HG02973 (cell line): Measurements from ENCODE around the gene AZIN2.
"Not testable (repeated sequence)": the region's sequence is repeated elsewhere in the genome, so short reads cannot be mapped to it uniquely, and the experiment has no call there.

Source experiments
- ATAC-seq: cut with Tn5 transposase; IDR thresholded peaks from one replicate; pipeline ENCODE4 v1.9.1; 2021; ENCODE audit warnings: moderate library complexity; ENCODE audit not compliant: unreplicated experiment

The AZIN2 gene

DNA sequence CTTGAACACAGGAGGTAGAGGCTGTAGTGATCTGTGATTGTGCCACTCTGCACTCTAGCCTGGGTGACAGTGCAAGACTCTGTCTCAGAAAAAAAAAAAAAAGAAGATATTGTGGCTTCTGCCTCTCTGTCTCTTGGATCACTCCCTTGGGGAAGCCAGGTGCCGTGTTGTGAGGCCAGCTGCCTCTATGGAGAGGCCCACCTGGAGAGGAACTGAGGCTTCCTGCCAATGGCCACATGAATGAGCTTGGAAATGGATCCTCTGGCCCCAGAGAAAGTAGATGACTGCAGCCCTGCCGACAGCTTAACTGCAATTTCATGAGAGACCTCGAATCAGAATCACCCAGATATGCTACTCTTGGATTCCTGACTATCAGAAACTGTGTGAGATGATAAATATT is 24.5 kb upstream of the AZIN2 start:
- ATAC-seq: no peak

DNA sequence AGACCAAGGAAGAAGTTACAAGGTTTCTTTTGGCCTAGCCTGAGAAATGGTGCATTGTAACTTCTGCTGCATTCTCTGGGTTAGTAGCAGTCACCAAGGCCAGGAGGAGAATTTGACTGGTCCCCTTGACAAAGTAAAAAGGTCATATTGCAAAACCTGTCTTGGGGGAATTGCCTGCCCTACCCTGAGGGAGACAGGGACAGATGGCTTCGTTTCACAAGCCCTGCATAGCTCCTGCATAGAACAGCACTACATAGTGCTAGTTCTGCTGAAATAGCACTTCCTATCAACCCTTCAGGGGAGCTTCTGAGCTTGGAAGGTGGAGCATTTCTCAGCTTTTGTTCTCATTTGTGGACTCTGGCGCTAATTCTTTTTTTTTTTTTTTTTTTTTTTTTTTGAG is 23.9 kb upstream of the AZIN2 start:
- ATAC-seq: no peak

DNA sequence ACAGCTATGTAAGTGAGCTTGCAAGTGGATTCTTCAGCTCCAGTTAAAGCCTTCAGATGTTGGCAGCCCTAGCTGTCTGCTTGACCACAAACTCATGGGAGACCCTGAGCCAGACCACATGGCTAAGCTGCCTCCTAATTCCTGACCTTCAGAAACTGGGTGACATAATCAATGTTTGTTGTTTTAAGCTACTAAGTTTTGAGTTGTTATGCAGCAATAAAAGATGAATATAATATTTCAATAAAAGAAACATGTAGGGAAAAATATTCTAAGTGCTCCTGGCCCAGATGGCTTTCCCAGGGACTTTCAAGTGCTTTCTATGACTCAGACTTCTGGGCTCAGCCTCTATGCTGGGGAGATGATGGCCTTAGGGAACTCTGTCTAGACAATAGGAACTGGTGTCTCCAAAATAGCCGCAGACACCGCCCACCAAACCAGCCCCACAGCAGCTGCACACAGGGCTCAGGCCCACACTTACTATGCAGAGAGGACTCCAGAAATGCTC is 20.3 kb upstream of the AZIN2 start:
- no peak for ATAC-seq

DNA sequence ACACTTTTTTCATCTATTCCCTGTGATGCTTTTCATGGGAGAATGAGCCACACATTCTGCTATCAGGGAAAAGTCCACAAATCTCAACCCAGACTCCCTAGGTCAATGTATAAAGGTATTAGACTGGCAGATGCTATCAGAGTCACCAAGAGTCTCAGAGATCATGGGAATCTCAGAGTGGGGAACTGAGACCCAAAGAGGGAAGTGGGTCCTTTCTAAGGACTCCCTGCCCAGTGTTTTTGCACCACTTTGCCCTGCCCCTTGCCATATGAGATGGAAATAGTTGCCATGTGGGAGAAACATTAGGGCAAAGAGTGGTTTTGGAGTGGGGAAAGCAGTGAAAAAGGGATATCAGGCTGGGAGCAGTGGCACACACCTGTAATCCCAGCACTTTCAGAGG is 19.1 kb upstream of the AZIN2 start:
- ATAC-seq: no peak

DNA sequence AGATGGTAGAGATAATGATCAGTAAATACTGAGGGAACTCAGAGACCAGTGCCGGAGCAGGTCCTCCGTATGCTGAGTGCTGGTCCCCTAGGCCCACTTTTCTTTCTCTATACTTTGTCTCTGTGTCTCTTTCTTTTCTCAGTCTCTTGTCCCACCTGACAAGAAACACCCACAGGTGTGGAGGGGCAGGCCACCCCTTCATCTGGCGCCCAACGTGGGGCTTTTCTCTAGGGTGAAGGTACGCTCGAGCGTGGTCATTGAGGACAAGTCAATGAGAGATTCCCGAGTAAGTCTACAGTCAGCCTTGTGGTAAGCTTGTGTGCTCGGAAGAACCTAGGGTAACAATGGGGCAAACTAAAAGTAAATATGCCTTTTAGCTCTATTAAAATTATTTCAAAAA is 16.7 kb upstream of the AZIN2 start:
- ATAC-seq: not testable (repeated sequence)

DNA sequence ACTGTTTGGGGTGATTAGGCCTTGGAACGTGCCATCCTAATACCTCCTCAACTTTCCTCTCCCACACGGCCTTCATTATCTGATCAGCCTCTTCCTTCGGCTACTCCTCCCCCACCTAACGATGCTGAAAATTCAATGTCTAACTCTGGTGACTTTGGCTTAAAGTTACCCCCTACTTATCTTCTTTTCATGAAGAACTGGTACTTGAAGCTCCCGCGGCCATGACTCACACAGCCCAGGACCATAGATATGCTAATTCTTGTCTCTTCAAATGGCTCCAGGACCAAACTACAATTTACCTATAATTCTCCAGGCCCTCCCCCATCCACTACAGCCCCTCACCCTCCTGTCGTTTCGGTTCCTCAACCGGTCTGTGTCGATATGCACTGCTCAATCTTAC is 15.7 kb upstream of the AZIN2 start:
- no peak for ATAC-seq

DNA sequence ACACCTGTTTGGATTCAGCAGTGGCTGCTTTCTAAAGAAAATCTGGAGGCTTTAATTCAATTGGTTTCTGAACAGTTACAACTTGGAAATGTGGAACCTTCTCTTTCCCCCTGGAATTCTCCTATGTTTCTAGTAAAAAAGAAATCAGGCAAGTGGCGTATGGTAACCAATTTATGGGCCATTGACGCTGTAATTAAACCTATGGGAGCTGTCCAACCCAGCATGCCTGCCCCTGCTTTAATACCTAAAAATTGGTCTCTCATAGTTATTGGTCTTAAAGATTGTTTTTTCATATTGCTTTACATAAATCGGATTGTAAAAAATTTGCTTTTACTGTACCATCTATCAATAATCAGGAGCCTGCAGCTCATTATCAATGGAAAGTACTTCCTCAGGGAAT is 14.5 kb upstream of the AZIN2 start:
- not testable (repeated sequence) for ATAC-seq

DNA sequence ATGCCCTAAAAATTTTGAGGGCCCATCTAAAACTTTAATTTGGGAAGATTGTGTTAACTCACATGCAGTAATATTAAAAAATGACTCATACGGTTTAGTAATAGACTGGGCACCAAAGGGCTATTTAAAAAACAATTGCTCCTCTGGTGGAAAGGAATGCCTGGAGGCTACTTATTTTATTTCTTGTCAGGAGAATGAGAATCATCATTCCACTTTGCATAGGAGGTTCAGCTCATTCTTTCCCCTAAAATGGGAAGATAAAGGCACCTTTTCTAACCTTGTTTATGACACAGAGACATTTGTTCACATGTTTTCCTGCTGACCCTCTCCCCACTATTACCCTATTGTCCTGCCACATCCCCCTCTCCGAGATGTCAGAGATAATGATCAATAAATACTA is 12.8 kb upstream of the AZIN2 start:
- ATAC-seq: not testable (repeated sequence)

DNA sequence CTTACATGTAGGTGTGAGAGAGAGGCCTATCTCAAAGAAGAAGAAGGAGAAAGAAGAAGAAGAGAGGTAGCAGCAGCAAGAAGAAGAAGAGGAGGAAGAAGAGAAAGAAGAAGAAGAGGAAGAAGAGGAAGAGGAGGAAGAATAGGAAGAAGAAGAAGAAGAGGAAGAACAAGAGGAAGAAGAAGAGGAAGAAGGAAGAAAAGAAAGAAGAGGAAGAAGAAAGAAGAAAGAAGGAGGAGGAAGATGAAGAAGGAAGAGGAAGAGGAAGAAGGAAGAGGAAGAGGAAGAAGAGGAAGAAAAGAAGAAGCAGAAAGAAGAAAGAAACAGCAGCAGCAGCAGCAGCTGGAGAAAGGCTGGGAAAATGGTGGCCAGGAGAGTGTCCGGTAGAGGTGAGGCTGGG is 10.3 kb upstream of the AZIN2 start:
- no peak for ATAC-seq

DNA sequence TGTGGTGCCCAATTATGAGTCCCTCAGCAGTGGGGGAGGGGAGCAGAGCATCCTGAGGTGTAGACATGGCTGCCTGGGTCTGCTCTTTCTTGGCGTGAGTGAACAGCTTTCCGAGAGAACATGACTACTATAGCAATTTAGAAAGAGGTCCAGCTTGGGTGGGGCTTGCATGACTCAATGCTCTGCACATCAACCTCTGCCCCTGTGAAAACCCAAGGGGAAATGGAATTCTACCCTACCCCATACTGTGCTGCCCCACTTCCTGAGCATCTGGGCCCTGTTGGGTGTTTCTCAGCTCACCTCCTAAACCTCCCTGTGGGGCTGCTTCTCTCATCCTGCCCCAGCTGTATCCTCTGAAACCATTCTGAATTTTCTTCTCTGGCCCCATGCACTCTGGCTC is 8.2 kb upstream of the AZIN2 start:
- ATAC-seq: no peak

DNA sequence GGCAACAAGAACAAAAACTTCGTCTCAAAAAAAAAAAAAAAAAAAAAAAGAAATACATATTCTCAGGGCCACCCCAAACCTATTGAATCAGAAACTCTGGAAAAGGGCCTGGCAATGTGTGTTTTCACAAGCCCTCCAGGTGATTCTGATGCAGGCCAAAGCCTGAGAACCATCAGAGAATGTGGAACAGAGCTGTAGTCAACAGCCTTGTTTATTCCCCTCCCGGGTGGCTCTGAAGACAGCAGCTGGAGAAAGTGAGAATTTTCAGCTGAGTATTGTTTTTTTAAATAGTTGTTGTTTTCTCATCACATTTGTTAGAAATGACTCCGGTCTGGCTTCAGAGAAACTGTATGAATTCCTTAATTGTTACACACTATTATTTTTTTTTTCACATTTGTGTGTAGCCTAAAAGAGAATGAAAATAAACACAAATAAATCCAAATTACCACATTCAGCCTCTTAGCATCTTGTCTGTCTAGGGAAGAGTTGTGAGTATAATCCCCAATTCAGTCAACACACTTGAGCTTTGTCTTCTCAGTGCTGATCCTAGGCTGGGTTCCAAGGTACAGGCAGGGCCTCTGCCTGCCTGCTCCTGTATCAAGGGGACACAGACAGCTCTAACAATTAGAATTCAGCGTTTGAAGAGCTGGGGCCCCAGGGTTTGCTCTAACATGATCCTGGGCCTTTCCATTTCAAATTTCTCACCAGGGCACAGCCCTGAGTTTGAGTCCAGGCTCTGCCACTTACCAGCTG is 6.6 kb upstream of the AZIN2 start:
- ATAC-seq: no peak

DNA sequence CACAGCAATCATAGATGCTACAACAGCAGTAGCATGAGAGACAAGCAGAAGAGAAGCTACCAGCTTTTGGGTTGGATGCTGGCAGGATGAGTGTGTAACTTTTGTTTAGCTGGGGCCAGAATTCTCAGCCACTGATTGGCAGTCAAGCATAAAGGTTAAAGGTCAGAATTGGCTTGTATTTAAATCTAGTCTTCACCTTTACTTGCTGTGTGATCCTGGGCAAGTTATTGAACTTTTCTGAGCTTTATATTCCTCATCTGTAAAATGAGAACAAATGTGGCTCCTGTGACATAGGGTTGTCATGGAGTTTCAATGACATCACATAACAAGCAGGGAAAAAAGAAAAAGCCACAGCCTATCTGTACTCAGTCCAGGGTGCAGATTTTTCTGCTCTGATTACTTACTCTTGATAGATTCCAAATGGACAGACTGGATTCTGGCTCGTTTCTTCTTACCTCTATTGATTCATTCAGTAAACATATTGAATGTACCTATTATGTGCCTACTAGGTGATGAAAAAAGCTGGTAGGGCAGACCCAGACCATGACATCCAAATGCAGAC is 2.8 kb upstream of the AZIN2 start:
- ATAC-seq: no peak

DNA sequence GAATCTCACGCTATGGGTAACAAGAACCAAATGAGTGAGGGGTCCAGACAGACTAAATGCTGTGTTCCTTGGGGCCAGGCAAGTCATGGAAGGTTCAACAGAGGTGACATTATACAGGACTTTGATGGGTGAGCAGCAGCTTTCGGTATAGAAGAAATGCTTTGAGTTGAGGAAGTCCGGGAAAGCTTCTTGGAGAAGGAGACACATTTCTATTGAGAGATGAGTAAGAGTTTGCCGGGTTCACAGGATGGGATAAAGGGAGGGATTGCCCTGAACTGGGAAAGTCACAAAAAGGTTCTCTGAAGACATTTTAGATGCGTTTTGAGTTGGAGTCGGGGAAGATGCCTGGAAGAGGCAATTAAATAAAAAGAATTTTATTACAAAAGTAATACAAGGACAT is 580 bp upstream of the AZIN2 start:
- ATAC-seq: no peak

DNA sequence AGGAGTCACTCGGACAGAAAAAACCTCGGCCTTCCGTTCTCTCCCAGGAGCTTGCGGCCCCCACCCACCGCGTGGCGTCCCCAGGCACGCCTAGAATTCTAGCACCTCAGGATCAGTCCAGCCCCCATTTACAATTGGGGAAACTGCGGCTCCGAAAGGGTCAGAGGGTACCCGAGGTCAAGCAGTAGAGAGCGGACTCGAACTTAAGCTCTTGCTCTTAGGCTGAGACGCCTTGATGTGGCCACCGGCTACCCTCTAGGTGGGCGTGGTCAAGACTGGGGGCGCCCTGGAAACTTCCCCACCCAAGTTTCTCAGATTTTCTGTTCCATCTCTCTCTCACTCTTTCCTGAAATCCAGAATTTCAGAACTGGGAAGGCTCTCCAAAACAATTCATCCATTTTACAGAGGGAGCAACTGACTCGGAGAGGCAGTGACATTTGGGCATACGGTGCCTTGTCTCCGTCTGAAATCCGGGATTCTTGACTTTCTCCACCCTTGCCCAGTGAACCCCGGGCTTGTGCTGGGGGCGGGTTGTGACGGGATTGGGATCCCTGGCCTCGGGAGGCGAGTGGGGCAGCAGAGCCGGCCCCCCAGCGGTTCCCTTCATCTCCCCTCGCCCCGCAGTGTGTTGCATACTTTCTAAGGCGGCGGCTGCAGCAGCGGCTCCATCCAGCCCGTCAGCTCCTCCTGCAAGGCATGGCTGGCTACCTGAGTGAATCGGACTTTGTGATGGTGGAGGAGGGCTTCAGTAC is 777 bp downstream of the AZIN2 start:
- no peak for ATAC-seq

DNA sequence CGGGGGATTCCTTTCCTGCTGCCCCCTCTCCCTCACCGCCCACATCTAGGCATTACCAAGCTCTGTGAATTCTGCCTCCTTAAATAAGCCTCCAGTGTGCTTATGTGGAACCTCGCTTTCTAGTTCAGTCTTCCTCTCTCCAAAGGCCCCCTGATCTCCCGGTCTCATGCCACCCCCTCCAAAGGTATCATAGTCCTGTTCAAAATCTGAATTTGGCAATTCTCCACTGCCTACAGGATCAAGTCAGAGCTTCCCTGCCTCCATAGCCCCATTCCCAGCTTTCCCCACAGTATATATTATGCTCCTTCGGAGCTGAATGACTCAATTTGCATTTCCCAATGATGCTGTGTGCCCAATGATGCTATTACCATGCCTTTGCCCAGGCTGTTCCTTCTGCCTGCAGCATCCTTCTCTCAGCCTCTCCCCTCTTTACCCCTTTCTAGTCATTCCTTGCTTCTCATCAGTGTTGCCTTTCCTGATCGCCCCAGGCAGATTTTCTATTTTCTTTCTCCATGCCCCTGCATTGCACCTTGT is 1.7 kb downstream of the AZIN2 start:
- ATAC-seq: no peak

DNA sequence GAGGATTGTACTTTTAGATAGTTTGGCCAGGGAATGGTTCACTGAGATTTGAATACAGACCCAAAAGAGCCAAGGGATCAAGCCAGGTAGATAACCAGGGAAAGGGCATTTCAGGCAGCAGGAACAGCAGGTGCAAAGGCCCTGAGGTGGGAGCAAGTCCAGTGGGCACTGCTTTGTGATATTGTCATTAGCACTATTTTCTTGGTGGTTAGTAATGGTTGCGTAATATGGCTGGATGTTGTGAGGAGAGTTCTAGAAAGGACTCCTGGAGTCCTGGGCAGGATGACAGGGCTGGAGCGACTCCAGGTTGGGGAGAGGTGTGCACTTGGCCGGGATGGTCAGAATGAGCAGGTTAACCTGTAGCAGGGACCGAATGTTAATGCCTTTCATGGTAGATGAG is 4.4 kb downstream of the AZIN2 start:
- no peak for ATAC-seq

DNA sequence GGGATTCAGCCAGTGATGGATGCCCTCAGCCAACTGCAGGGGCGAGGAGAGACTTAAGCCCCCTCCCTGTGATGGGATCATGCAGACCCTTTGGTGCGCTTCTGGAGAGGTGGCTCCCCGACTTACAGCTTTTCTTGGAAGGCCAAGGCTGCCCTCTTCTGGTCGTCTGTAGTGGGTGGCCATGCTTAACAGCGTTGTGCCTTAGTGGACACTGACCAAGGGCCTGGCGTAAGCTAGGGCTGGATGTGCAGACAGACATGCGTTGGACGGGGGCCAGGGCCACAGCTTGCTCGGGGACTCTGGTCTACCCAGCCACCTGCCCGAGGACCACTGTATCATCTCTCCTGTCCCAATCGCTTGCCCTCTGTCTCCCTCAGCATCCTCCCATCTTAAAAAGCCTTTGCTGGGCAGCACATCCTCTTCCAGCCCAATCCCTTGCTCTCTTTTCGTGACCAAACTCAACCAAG is 5.5 kb downstream of the AZIN2 start:
- no peak for ATAC-seq

DNA sequence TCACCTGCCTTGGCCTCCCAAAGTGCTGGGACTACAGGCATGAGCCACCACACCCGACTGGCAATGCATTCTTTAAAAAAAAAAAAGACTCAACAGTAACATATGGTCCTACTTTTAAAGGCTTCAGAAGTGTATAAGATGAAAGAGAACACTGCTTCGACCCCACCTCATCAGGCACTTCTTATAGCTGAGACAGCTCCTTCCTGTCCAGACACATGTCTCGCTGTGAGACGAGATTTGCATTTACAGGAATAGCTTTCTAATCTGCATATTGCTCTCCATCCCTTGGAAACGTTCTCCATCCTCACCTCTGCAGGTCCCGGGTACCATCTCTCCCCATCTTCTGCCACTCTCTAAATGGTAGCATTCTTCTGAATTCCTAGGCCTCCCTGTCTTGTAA is 6.7 kb downstream of the AZIN2 start:
- ATAC-seq: no peak

DNA sequence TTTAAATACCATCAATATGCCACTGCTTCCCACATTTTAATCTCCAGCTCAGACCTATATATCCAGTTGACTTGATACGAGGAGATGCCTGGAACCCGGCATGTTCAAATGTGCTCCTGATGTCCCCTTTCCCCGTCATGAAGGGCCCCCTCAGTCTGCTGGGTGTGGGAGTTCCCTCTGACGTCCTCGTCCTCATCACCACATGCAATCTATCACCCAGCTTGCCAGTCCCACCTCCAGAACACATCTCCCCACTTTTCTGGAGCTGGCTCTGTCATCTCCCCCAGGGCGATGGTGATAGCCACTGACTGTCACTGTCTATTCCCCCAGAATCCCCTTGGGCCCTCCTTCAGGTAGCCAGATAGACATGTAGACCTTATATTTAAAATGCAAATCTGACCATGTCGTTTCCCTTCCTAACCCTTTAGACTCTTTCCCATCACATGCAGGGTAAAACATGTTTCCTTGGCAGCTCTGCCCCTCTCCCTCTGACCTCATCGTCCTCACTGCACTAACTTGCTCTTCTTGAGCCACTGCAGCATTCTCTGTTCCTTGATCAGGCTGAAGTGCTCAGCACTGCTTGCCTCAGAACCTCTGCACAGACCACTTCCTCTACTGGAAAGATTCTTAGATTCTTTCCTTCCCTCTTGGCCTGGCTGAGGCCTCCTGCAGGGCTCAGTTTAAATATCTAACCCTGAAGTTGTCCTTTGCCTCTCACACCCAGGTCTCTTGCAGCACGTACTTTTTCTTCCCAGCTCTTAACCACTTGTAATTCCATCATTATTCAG is 7.4 kb downstream of the AZIN2 start:
- ATAC-seq: no peak

DNA sequence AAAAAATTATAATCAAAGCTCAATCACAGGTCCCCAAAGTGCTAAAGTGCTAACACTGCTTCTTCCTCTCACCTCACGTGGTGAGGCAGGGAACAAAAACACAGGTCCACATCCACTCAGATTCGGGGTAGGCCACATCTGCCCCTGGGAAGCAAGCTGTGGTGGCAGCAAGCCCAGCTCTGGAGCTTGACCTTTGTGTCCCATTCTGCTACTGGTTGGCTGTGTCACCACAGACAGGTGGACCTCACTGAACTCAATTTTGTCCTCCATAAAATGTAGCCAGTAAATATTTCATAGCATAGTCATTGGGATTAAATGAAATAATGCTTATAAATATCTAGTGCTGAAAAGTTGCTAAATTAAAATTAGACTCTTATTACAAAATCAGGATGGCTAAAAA is 8.5 kb downstream of the AZIN2 start:
- no peak for ATAC-seq

DNA sequence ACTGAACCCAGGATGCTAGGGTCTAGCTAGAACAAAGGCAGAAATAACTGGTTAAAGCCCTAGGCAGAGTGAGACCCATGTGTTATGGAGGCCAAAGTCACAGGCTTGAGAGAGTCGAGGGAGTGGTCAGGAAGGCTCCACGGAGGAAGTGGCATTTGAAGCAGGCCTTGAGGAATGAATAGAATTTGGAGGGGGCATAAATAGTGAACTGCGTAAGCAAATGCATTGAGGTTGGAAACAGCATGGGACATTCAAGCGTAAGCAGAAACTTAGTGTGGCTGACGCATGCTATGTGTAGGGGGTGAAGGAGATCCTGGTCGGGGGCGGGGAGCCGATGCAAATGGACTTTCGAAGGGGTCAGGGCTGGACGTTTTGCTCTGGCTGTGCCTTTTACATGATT is 11.5 kb downstream of the AZIN2 start:
- ATAC-seq: no peak
